OCI-LY1 (cell line): Measurements from ENCODE around the gene CYB5R3.

ENCODE experiments used
- EZH2 ChIP-seq: fragments of 200-600 bp; sonication (generic), shearing (Covaris generic); IDR thresholded peaks from 2 replicates; pipeline ENCODE4 v1.8.0; 2017; ENCODE audit warnings: borderline replicate concordance, mixed run types, mild to moderate bottlenecking, antibody characterized with exemption, low read length, moderate library complexity, mixed read lengths
- TF ChIP-seq, protein P1 (sequence below): fragments of 200-600 bp; sonication (generic), shearing (Covaris generic); IDR thresholded peaks from 2 replicates; pipeline ENCODE4 v1.5.1; 2017; ENCODE audit warnings: mild to moderate bottlenecking, antibody characterized with exemption, low read length, moderate library complexity, mixed read lengths

DNA sequence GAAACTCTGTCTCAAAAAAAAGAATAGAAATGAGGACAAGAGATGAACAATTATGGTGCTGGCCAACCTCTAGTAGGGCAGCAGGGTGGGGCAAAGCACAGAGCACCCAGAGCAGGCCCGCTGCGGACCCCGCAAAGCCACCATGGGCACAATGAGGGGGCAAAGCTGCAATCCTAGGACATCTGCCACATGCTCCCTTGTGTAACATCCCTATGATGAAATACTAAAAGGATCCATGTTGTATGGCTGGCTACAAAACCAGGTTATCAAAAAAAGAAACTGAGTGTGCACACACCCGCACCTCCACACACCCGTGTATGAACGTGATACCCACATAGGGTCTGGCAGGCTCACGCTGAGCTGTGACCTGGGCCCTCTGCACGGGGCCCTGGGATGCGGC, 16.2 kb downstream of the CYB5R3 start:
- TF ChIP-seq, protein P1, sequence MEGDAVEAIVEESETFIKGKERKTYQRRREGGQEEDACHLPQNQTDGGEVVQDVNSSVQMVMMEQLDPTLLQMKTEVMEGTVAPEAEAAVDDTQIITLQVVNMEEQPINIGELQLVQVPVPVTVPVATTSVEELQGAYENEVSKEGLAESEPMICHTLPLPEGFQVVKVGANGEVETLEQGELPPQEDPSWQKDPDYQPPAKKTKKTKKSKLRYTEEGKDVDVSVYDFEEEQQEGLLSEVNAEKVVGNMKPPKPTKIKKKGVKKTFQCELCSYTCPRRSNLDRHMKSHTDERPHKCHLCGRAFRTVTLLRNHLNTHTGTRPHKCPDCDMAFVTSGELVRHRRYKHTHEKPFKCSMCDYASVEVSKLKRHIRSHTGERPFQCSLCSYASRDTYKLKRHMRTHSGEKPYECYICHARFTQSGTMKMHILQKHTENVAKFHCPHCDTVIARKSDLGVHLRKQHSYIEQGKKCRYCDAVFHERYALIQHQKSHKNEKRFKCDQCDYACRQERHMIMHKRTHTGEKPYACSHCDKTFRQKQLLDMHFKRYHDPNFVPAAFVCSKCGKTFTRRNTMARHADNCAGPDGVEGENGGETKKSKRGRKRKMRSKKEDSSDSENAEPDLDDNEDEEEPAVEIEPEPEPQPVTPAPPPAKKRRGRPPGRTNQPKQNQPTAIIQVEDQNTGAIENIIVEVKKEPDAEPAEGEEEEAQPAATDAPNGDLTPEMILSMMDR: no peak
- TF ChIP-seq EZH2: no peak
